Measurements from ENCODE around the gene ATG2A.
A peak's percentile ranks its signal among the peaks of the same experiment; 100 is the strongest.

DNA sequence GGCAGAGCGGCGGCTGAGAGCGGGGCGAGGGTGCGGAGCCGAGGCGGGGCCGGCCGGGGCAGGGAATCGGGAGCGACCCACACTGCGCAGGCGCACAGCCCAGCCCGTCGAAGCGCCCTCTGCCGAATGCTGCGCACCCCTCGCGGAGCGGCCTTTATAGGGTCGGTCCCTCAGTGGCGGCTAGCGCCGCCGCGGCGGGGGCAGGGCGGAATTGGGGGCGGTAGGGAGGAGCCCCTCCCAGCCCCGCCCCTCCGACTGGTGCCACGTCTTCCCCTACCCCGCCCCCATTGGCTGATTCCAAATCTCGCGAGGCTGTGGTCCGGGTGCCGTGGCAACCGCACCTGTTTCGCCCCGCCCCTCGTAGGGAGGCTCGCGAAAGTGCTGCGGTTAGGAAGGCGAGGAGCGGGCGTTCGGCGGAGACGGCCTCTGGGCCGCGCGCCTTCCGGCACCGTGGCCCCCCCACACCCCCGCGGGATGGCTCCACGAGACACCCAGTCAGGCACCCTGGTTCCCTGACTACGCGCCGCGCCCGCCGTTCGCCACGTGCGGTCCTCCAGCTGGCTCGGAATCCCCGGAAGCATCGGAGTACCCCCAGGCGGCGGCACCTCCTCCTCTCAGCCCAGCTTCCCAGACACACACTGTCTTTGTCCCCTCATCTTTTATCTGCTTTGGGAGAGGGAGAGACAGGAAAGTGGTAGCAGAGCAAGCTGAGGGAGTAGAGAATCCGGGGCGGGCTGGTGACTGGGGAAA lies 38.3 kb downstream of the ATG2A start, which contains the start of gene EHD1:
- peak; percentile 96 to 99 for TF ChIP-seq POLR2A (IDR thresholded peaks at IDR 0.05)
- TF ChIP-seq, protein P1, sequence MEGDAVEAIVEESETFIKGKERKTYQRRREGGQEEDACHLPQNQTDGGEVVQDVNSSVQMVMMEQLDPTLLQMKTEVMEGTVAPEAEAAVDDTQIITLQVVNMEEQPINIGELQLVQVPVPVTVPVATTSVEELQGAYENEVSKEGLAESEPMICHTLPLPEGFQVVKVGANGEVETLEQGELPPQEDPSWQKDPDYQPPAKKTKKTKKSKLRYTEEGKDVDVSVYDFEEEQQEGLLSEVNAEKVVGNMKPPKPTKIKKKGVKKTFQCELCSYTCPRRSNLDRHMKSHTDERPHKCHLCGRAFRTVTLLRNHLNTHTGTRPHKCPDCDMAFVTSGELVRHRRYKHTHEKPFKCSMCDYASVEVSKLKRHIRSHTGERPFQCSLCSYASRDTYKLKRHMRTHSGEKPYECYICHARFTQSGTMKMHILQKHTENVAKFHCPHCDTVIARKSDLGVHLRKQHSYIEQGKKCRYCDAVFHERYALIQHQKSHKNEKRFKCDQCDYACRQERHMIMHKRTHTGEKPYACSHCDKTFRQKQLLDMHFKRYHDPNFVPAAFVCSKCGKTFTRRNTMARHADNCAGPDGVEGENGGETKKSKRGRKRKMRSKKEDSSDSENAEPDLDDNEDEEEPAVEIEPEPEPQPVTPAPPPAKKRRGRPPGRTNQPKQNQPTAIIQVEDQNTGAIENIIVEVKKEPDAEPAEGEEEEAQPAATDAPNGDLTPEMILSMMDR (IDR thresholded peaks at IDR 0.05): peak; percentile 44 to 68 (median 49)
